ENCODE results near the gene MOCOS. TPM values are rescaled to one million over a fixed set of nuclear protein-coding genes. Genes with fewer than 3 reads are reported as not detected.

The MOCOS gene
- total RNA-seq, 4 donors from 2014 or later = 3.9 to 16.8 (median 8.7) TPM

GRCh38 chr18:36217348-36217747 is 30.1 kb downstream of the MOCOS start:
- no peak for TF ChIP-seq CTCF (IDR thresholded peaks at IDR 0.05; ENCODE audit: low read depth)

- no peak for TF ChIP-seq CTCF (IDR thresholded peaks at IDR 0.05; ENCODE audit: low read depth)
These were observed 41.9 kb downstream of the MOCOS start for GRCh38 chr18:36229188-36229587.

GRCh38 chr18:36241831-36242230 is 54.5 kb downstream of the MOCOS start:
- TF ChIP-seq CTCF (IDR thresholded peaks at IDR 0.05; ENCODE audit: low read depth) = no peak

- no peak for TF ChIP-seq CTCF (IDR thresholded peaks at IDR 0.05; ENCODE audit: low read depth)
These were observed 59.7 kb downstream of the MOCOS start for GRCh38 chr18:36247036-36247435.

GRCh38 chr18:36249392-36249791 is 62.1 kb downstream of the MOCOS start:
- TF ChIP-seq CTCF (IDR thresholded peaks at IDR 0.05; ENCODE audit: low read depth) = no peak

- TF ChIP-seq CTCF (IDR thresholded peaks at IDR 0.05; ENCODE audit: low read depth) = no peak
These were observed 63.5 kb downstream of the MOCOS start for GRCh38 chr18:36250827-36251226.

GRCh38 chr18:36255072-36255698 is 67.9 kb downstream of the MOCOS start:
- TF ChIP-seq CTCF (IDR thresholded peaks at IDR 0.05; ENCODE audit: low read depth) = no peak
